Activated T-cell treated with anti-CD3 and anti-CD28 coated beads, Interleukin-2, amount 50 U/mL, for 24 hours (primary cell): ENCODE measurements around the gene POU6F1.
"Not testable (repeated sequence)": the region's sequence is repeated elsewhere in the genome, so short reads cannot be mapped to it uniquely, and the experiment has no call there.

Source experiments
- DNase-seq: peaks from one replicate; pipeline ENCODE4 v3.0.0-alpha.2; 2020
- H3K27ac Mint-ChIP-seq: 2 replicates; pipeline ENCODE4 v1.8.0; 2020; ENCODE audit warnings: mild to moderate bottlenecking, mixed read lengths
- H3K27me3 Mint-ChIP-seq: 2 replicates; pipeline ENCODE4 v1.8.0; 2020; ENCODE audit warnings: mixed read lengths
- H3K36me3 Mint-ChIP-seq: 2 replicates; pipeline ENCODE4 v1.8.0; 2020; ENCODE audit warnings: low read depth, mixed read lengths
- H3K4me1 Mint-ChIP-seq: 2 replicates; pipeline ENCODE4 v1.8.0; 2020; ENCODE audit warnings: low read depth, mixed read lengths
- H3K4me3 Mint-ChIP-seq: 2 replicates; pipeline ENCODE4 v1.8.0; 2020; ENCODE audit warnings: mild to moderate bottlenecking, moderate library complexity, mixed read lengths
- H3K9me3 Mint-ChIP-seq: 2 replicates; pipeline ENCODE4 v1.8.0; 2020; ENCODE audit warnings: mixed read lengths

POU6F1 gene

GRCh38 chr12:51240971-51241370, 23.1 kb upstream of the POU6F1 start:
- peaks cover 64% of the 10 kb centered on the region for H3K36me3 Mint-ChIP-seq
- H3K27me3 Mint-ChIP-seq = no peaks in the 10 kb centered on the region
- H3K4me1 Mint-ChIP-seq = peaks cover 60% of the 10 kb centered on the region
- H3K4me3 Mint-ChIP-seq = peak overlapping the region; percentile 97
- H3K27ac Mint-ChIP-seq = peak overlapping the region; percentile 100
- DNase-seq = no peak
- H3K9me3 Mint-ChIP-seq = no peaks in the 10 kb centered on the region

GRCh38 chr12:51238510-51239334, 20.9 kb upstream of the POU6F1 start, which contains the start of gene DAZAP2:
Gene DAZAP2 (plus strand): TSS chr12:51238826. CDS start chr12:51238908, 82 bp downstream.
- Mint-ChIP-seq H3K4me3 (peak within 1 kb of the TSS; percentile 97), H3K27ac (peak within 1 kb of the TSS; percentile 100), H3K27me3 (no peaks in the 10 kb centered on the region), H3K9me3 (no peaks in the 10 kb centered on the region), H3K36me3 (peaks cover 44% of the 10 kb centered on the region), H3K4me1 (peaks cover 43% of the 10 kb centered on the region)
- DNase-seq = peak; percentile 95

- no peak for DNase-seq
- H3K4me3 Mint-ChIP-seq = peak overlapping the region; percentile 97
- H3K4me1 Mint-ChIP-seq = peaks cover 41% of the 10 kb centered on the region
- H3K36me3 Mint-ChIP-seq = peaks cover 42% of the 10 kb centered on the region
- no peaks in the 10 kb centered on the region for H3K27me3 Mint-ChIP-seq
- no peaks in the 10 kb centered on the region for H3K9me3 Mint-ChIP-seq
- H3K27ac Mint-ChIP-seq = peak overlapping the region; percentile 100
Measured at GRCh38 chr12:51238037-51238509, 20.2 kb upstream of the POU6F1 start.

GRCh38 chr12:51234530-51234929, 16.7 kb upstream of the POU6F1 start:
- no peaks in the 10 kb centered on the region for H3K27me3 Mint-ChIP-seq
- H3K36me3 Mint-ChIP-seq = peaks cover 7% of the 10 kb centered on the region
- no peak overlapping the region for H3K27ac Mint-ChIP-seq
- no peak for DNase-seq
- no peaks in the 10 kb centered on the region for H3K9me3 Mint-ChIP-seq
- no peak overlapping the region for H3K4me3 Mint-ChIP-seq
- H3K4me1 Mint-ChIP-seq = peaks cover 8% of the 10 kb centered on the region

GRCh38 chr12:51232642-51233041, 14.8 kb upstream of the POU6F1 start:
- H3K4me1 Mint-ChIP-seq = no peaks in the 10 kb centered on the region
- no peaks in the 10 kb centered on the region for H3K9me3 Mint-ChIP-seq
- no peaks in the 10 kb centered on the region for H3K36me3 Mint-ChIP-seq
- no peak overlapping the region for H3K4me3 Mint-ChIP-seq
- no peak overlapping the region for H3K27ac Mint-ChIP-seq
- H3K27me3 Mint-ChIP-seq = no peaks in the 10 kb centered on the region
- no peak for DNase-seq

GRCh38 chr12:51229116-51229809, 11.4 kb upstream of the POU6F1 start:
- H3K36me3 Mint-ChIP-seq = no peaks in the 10 kb centered on the region
- no peak overlapping the region for H3K27ac Mint-ChIP-seq
- H3K4me3 Mint-ChIP-seq = no peak overlapping the region
- no peak for DNase-seq
- no peaks in the 10 kb centered on the region for H3K4me1 Mint-ChIP-seq
- H3K27me3 Mint-ChIP-seq = no peaks in the 10 kb centered on the region
- no peaks in the 10 kb centered on the region for H3K9me3 Mint-ChIP-seq

- no peaks in the 10 kb centered on the region for H3K27me3 Mint-ChIP-seq
- no peak overlapping the region for H3K27ac Mint-ChIP-seq
- H3K4me3 Mint-ChIP-seq = no peak overlapping the region
- no peaks in the 10 kb centered on the region for H3K9me3 Mint-ChIP-seq
- H3K4me1 Mint-ChIP-seq = no peaks in the 10 kb centered on the region
- no peaks in the 10 kb centered on the region for H3K36me3 Mint-ChIP-seq
- no peak for DNase-seq
Measured at GRCh38 chr12:51227962-51228361, 10.1 kb upstream of the POU6F1 start.

- H3K9me3 Mint-ChIP-seq, H3K27me3 Mint-ChIP-seq, DNase-seq, H3K36me3 Mint-ChIP-seq, H3K27ac Mint-ChIP-seq, H3K4me3 Mint-ChIP-seq, H3K4me1 Mint-ChIP-seq: not testable (repeated sequence)
Measured at GRCh38 chr12:51227112-51227511, 9.2 kb upstream of the POU6F1 start.

GRCh38 chr12:51225771-51226170, 7.9 kb upstream of the POU6F1 start:
- no peaks in the 10 kb centered on the region for H3K36me3 Mint-ChIP-seq
- H3K4me3 Mint-ChIP-seq = no peak overlapping the region
- H3K4me1 Mint-ChIP-seq = no peaks in the 10 kb centered on the region
- no peaks in the 10 kb centered on the region for H3K9me3 Mint-ChIP-seq
- H3K27me3 Mint-ChIP-seq = no peaks in the 10 kb centered on the region
- H3K27ac Mint-ChIP-seq = no peak overlapping the region
- DNase-seq = no peak

- H3K9me3 Mint-ChIP-seq = no peaks in the 10 kb centered on the region
- no peaks in the 10 kb centered on the region for H3K27me3 Mint-ChIP-seq
- H3K36me3 Mint-ChIP-seq = no peaks in the 10 kb centered on the region
- no peak for DNase-seq
- H3K4me3 Mint-ChIP-seq = no peak overlapping the region
- no peak overlapping the region for H3K27ac Mint-ChIP-seq
- H3K4me1 Mint-ChIP-seq = no peaks in the 10 kb centered on the region
Measured at GRCh38 chr12:51225234-51225633, 7.4 kb upstream of the POU6F1 start.

GRCh38 chr12:51224625-51225024, 6.8 kb upstream of the POU6F1 start:
- H3K36me3 Mint-ChIP-seq = no peaks in the 10 kb centered on the region
- no peaks in the 10 kb centered on the region for H3K9me3 Mint-ChIP-seq
- no peak overlapping the region for H3K27ac Mint-ChIP-seq
- no peaks in the 10 kb centered on the region for H3K27me3 Mint-ChIP-seq
- DNase-seq = no peak
- peaks cover 1% of the 10 kb centered on the region for H3K4me1 Mint-ChIP-seq
- H3K4me3 Mint-ChIP-seq = no peak overlapping the region

GRCh38 chr12:51222461-51222860, 4.6 kb upstream of the POU6F1 start:
- no peak for DNase-seq
- Mint-ChIP-seq H3K27ac (no peak overlapping the region), H3K4me3 (no peak overlapping the region), H3K9me3 (no peaks in the 10 kb centered on the region), H3K36me3 (peaks cover 4% of the 10 kb centered on the region), H3K27me3 (no peaks in the 10 kb centered on the region), H3K4me1 (peaks cover 14% of the 10 kb centered on the region)

- not testable (repeated sequence) for DNase-seq, H3K27ac Mint-ChIP-seq, H3K36me3 Mint-ChIP-seq
Measured at GRCh38 chr12:51219857-51220256, 2.0 kb upstream of the POU6F1 start.

GRCh38 chr12:51219322-51219721, 1.5 kb upstream of the POU6F1 start:
- Mint-ChIP-seq H3K4me1 (peaks cover 20% of the 10 kb centered on the region), H3K27me3 (no peaks in the 10 kb centered on the region), H3K4me3 (peak overlapping the region; percentile 86), H3K27ac (peak overlapping the region; percentile 45), H3K9me3 (no peaks in the 10 kb centered on the region), H3K36me3 (peaks cover 5% of the 10 kb centered on the region)
- no peak for DNase-seq

More at GRCh38 chr12:51219857-51220256, 2.0 kb upstream of the POU6F1 start:
- H3K27me3 Mint-ChIP-seq, H3K9me3 Mint-ChIP-seq, H3K4me3 Mint-ChIP-seq: not testable (repeated sequence)
- peaks cover 20% of the 10 kb centered on the region for H3K4me1 Mint-ChIP-seq

- Mint-ChIP-seq H3K27me3 (no peaks in the 10 kb centered on the region), H3K9me3 (no peaks in the 10 kb centered on the region), H3K4me3 (peak overlapping the region; percentile 86), H3K27ac (peak overlapping the region; percentile 96), H3K36me3 (peaks cover 7% of the 10 kb centered on the region), H3K4me1 (peaks cover 20% of the 10 kb centered on the region)
- no peak for DNase-seq
Measured at GRCh38 chr12:51218607-51219161, 822 bp upstream of the POU6F1 start.
